IMR-90 (cell line): Measurements from ENCODE around the gene ALOXE3. TPM values are rescaled to one million over a fixed set of nuclear protein-coding genes. Genes with fewer than 3 reads are reported as not detected.

Experiments used
- ATAC-seq: fragments of 200-7000 bp; cut with Tn5 transposase; 2 replicates; pipeline ENCODE4 v1.9.1; 2020; ENCODE audit warnings: low read depth, mild to moderate bottlenecking, moderate library complexity
- BruUV-seq: library from RNA; stranded (reverse); fragments of 400-500 nt; replicated peaks from 2 replicates; lab custom pipeline; 2021; lab: Mats Ljungman, UMichigan
- CTCF ChIA-PET: fragments of 300-600 bp; formaldehyde crosslinking; extraction: SDS; loops from one replicate; lab custom pipeline; 2021; ENCODE audit warnings: antibody characterized with exemption; lab: Yijun Ruan, JAX
- POLR2A ChIA-PET: fragments of 300-600 bp; sonication (Branson Sonifier 250); formaldehyde crosslinking; loops from one replicate; lab custom pipeline; 2022; ENCODE audit warnings: antibody characterized with exemption; ENCODE audit not compliant: unreplicated experiment; lab: Charles Lee
- DNase-seq: peaks from one replicate; pipeline ENCODE4 v3.0.0; 2013
- H2AFZ ChIP-seq: replicated peaks from 2 replicates; pipeline ENCODE3; 2013; ENCODE audit warnings: low read length, mild to moderate bottlenecking; ENCODE audit not compliant: poor library complexity
- H2AK5ac ChIP-seq: 2 replicates; pipeline ENCODE4 v1.6.1; 2013; ENCODE audit warnings: low read depth, low read length, inconsistent platforms
- H2AK9ac ChIP-seq: replicated peaks from 2 replicates; pipeline ENCODE3; 2013; ENCODE audit warnings: mild to moderate bottlenecking, low read depth, low read length, moderate library complexity; ENCODE audit not compliant: poor library complexity
- H2BK120ac ChIP-seq: 2 replicates; pipeline ENCODE4 v1.6.1; 2013; ENCODE audit warnings: low read depth, low read length, inconsistent platforms
- H2BK15ac ChIP-seq: 3 replicates; pipeline ENCODE4 v1.6.1; 2013; ENCODE audit warnings: low read depth, low read length, inconsistent platforms
- H2BK20ac ChIP-seq: 2 replicates; pipeline ENCODE4 v1.6.1; 2013; ENCODE audit warnings: low read depth, mild to moderate bottlenecking, inconsistent platforms, low read length, moderate library complexity
- H2BK5ac ChIP-seq: 2 replicates; pipeline ENCODE4 v1.6.1; 2013; ENCODE audit warnings: mild to moderate bottlenecking, low read depth, low read length, inconsistent platforms; ENCODE audit not compliant: poor library complexity, severe bottlenecking
- H3K14ac ChIP-seq: replicated peaks from 2 replicates; pipeline ENCODE4 v1.6.1; 2013; ENCODE audit warnings: low read depth, low read length, inconsistent platforms
- H3K18ac ChIP-seq: 2 replicates; pipeline ENCODE4 v1.6.1; 2013; ENCODE audit warnings: low read depth, low read length, control low read depth
- H3K23ac ChIP-seq: 2 replicates; pipeline ENCODE4 v1.6.1; 2013; ENCODE audit warnings: low read depth, low read length, inconsistent platforms
- H3K27ac ChIP-seq: 2 replicates; pipeline ENCODE4 v1.5.1; 2013; ENCODE audit warnings: mild to moderate bottlenecking, control low read depth, low read length; ENCODE audit not compliant: insufficient read depth
- H3K27me3 ChIP-seq: 2 replicates; pipeline ENCODE4 v1.6.1; 2013; ENCODE audit warnings: low read length; ENCODE audit not compliant: control insufficient read depth, insufficient read depth
- H3K36me3 ChIP-seq: 2 replicates; pipeline ENCODE4 v1.6.1; 2013; ENCODE audit warnings: low read length, mixed read lengths; ENCODE audit not compliant: control insufficient read depth, insufficient read depth
- H3K4ac ChIP-seq: 2 replicates; pipeline ENCODE4 v1.6.1; 2013; ENCODE audit warnings: low read depth, low read length, inconsistent platforms
- H3K4me1 ChIP-seq: 2 replicates; pipeline ENCODE4 v1.6.1; 2013; ENCODE audit warnings: low read length, mixed read lengths; ENCODE audit not compliant: control insufficient read depth, insufficient read depth
- H3K4me2 ChIP-seq: 2 replicates; pipeline ENCODE4 v1.6.1; 2013; ENCODE audit warnings: low read depth, mild to moderate bottlenecking, control low read depth, low read length, moderate library complexity
- H3K4me3 ChIP-seq: 2 replicates; pipeline ENCODE4 v1.5.1; 2013; ENCODE audit warnings: low read depth, mild to moderate bottlenecking, control low read depth, low read length, moderate library complexity; ENCODE audit not compliant: insufficient read depth
- H3K56ac ChIP-seq: 2 replicates; pipeline ENCODE4 v1.6.1; 2013; ENCODE audit warnings: low read length, inconsistent platforms; ENCODE audit not compliant: insufficient read depth; ENCODE audit errors: extremely low read depth
- H3K79me1 ChIP-seq, 2 experiments: 2 replicates each; pipeline ENCODE4 v1.6.1; 2013; ENCODE audit warnings: low read length in 2 of 2, inconsistent platforms in 1 of 2, low read depth in 1 of 2
- H3K9ac ChIP-seq: 2 replicates; pipeline ENCODE4 v1.6.1; 2013; ENCODE audit warnings: low read depth, low read length, control low read depth
- H3K9me1 ChIP-seq: 2 replicates; pipeline ENCODE4 v1.6.1; 2013; ENCODE audit warnings: low read length, inconsistent platforms; ENCODE audit not compliant: insufficient read depth
- H3K9me3 ChIP-seq: 2 replicates; pipeline ENCODE4 v1.6.1; 2013; ENCODE audit warnings: low read length; ENCODE audit not compliant: control insufficient read depth, insufficient read depth
- H4K20me1 ChIP-seq: 2 replicates; pipeline ENCODE4 v1.6.1; 2013; ENCODE audit warnings: low read length, inconsistent platforms; ENCODE audit not compliant: insufficient read depth
- H4K5ac ChIP-seq: 2 replicates; pipeline ENCODE4 v1.6.1; 2013; ENCODE audit warnings: mild to moderate bottlenecking, low read depth, low read length, control low read depth
- H4K8ac ChIP-seq, 2 experiments: 2 replicates each; pipeline ENCODE4 v1.6.1; 2013; ENCODE audit warnings: low read depth in 2 of 2, low read length in 2 of 2, control low read depth in 1 of 2, inconsistent platforms in 1 of 2
- H4K91ac ChIP-seq: 2 replicates; pipeline ENCODE4 v1.6.1; 2013; ENCODE audit warnings: low read depth, low read length, inconsistent platforms; ENCODE audit not compliant: insufficient read depth
- BHLHE40 ChIP-seq: fragments of 150-350 bp; IDR thresholded peaks from 2 replicates; pipeline ENCODE4 v1.6.1; 2016; ENCODE audit warnings: mild to moderate bottlenecking, low read depth, low read length
- CEBPB ChIP-seq: IDR thresholded peaks from 2 replicates; pipeline ENCODE4 v1.6.1; 2012; ENCODE audit warnings: low read depth, low read length, improper control_type of control experiment
- CHD1 ChIP-seq: IDR thresholded peaks from 2 replicates; pipeline ENCODE4 v1.6.1; 2012; ENCODE audit warnings: low read depth, low read length, improper control_type of control experiment
- CTCF ChIP-seq: conservative IDR thresholded peaks from 2 replicates; pipeline ENCODE4 v1.5.1; 2012; ENCODE audit warnings: mild to moderate bottlenecking, low read depth, low read length, improper control_type of control experiment
- ELK1 ChIP-seq: fragments of 150-350 bp; IDR thresholded peaks from 2 replicates; pipeline ENCODE4 v1.6.1; 2016; ENCODE audit warnings: low read depth, mild to moderate bottlenecking, low read length, moderate library complexity, borderline replicate concordance
- FOS ChIP-seq: fragments of 150-350 bp; IDR thresholded peaks from 2 replicates; pipeline ENCODE4 v1.6.1; 2016; ENCODE audit warnings: low read depth, low read length
- MAFK ChIP-seq: IDR thresholded peaks from 2 replicates; pipeline ENCODE4 v1.6.1; 2012; ENCODE audit warnings: low read depth, low read length, improper control_type of control experiment
- MXI1 ChIP-seq: IDR thresholded peaks from 2 replicates; pipeline ENCODE4 v1.6.1; 2012; ENCODE audit warnings: low read depth, mild to moderate bottlenecking, low read length, moderate library complexity, borderline replicate concordance
- NFE2L2 ChIP-seq: fragments of 150-350 bp; IDR thresholded peaks from 2 replicates; pipeline ENCODE4 v1.6.1; 2016; ENCODE audit warnings: low read depth, mild to moderate bottlenecking, low read length
- POLR2A ChIP-seq: IDR thresholded peaks from 2 replicates; pipeline ENCODE4 v1.6.1; 2012; ENCODE audit warnings: mild to moderate bottlenecking, low read depth, low read length
- RAD21 ChIP-seq: IDR thresholded peaks from 2 replicates; pipeline ENCODE4 v1.6.1; 2012; ENCODE audit warnings: low read length, improper control_type of control experiment
- RCOR1 ChIP-seq: IDR thresholded peaks from 2 replicates; pipeline ENCODE4 v1.6.1; 2012; ENCODE audit warnings: mild to moderate bottlenecking, low read length, improper control_type of control experiment; ENCODE audit not compliant: insufficient replicate concordance
- RFX5 ChIP-seq: IDR thresholded peaks from 2 replicates; pipeline ENCODE4 v1.8.0; 2012; ENCODE audit warnings: low read depth, mild to moderate bottlenecking, low read length, moderate library complexity
- SMC3 ChIP-seq: fragments of 150-350 bp; IDR thresholded peaks from 2 replicates; pipeline ENCODE4 v1.6.1; 2016; ENCODE audit warnings: low read depth, mild to moderate bottlenecking, antibody characterized with exemption, low read length, moderate library complexity
- USF2 ChIP-seq: fragments of 150-350 bp; IDR thresholded peaks from 2 replicates; pipeline ENCODE4 v1.6.1; 2017; ENCODE audit warnings: mild to moderate bottlenecking, antibody characterized with exemption, low read length, low read depth
- WGBS, 2 experiments: methylation state at CpG; one replicate each; pipeline versions ENCODE4 v1.1.5 to v1.1.7; 2013; ENCODE audit warnings: missing lambda C conversion rate in 2 of 2; ENCODE audit not compliant: insufficient read length in 1 of 2; ENCODE audit errors: extremely low coverage in 2 of 2; 5-methylcytosine and 5-hydroxymethylcytosine counted together
- dilution Hi-C: fragments of 300-500 bp; cut with HindIII; formaldehyde crosslinking; loops from one replicate; pipeline ENCODE4 v1.14.3; 2018; ENCODE audit warnings: low sequenced_read_pairs; ENCODE audit not compliant: unreplicated experiment
- in situ Hi-C: fragments of 300-500 bp; cut with MboI; formaldehyde crosslinking; loops from 3 replicates; pipeline ENCODE4 v1.14.3; 2019; ENCODE audit warnings: low sequenced_read_pairs, inconsistent platforms, mixed read lengths
- intact Hi-C: fragments of 100-400 bp; cut with micrococcal nuclease; formaldehyde crosslinking; loops from 2 replicates; pipeline ENCODE4 v1.10.0; 2022
- polyA plus RNA-seq, 3 experiments: library from polyadenylated mRNA; depleted of rRNA; stranded (reverse); fragments of >200 nt; gene quantifications; 2 replicates each; pipeline ENCODE4 v1.2.3, GENCODE V29; 2012; ENCODE audit warnings: low replicate concordance in 1 of 3
- total RNA-seq: library from RNA; depleted of rRNA; stranded (reverse); fragments of >200 nt; gene quantifications from 2 replicates; pipeline ENCODE4 v1.2.3, GENCODE V29; 2012

The ALOXE3 gene
- total and polyA plus RNA-seq, 2 of the 4 experiments (the other 2 are of a cell fraction): under 0.01 to 0.26 TPM

- CTCF ChIA-PET: no interaction called here
Observed at GRCh38 chr17:8064561-8065019, 53.7 kb downstream of the ALOXE3 start.

More at GRCh38 chr17:8064561-8065019, 53.7 kb downstream of the ALOXE3 start:
- H4K91ac ChIP-seq: no peak overlapping the region
- H3K9me1 ChIP-seq: no peaks in the 10 kb centered on the region
- no peaks in the 10 kb centered on the region for H3K9me3 ChIP-seq
- no peak overlapping the region for H2BK15ac ChIP-seq
- intact Hi-C loops: loop anchor here (5.0 to 10.0 kb wide), 2 partner anchors 158 to 720 kb away; no protein-coding TSS in a partner anchor
- no peak overlapping the region for H2AK5ac ChIP-seq
- DNase-seq (no peak), ATAC-seq (no peak)
- H3K27ac ChIP-seq: no peak overlapping the region
- in situ Hi-C loops: no loop called here
- BruUV-seq: no TSS peak
- H3K27me3 ChIP-seq: peaks cover 80% of the 10 kb centered on the region
- no CpG with 5 or more reads among the region's 6 CpGs for WGBS, 2 experiments
- H3K56ac ChIP-seq: no peak overlapping the region
- dilution Hi-C loops: no loop called here
- H3K4me1 ChIP-seq: no peaks in the 10 kb centered on the region
- H3K9ac ChIP-seq: no peak overlapping the region
- no peaks in the 10 kb centered on the region for H3K79me1 ChIP-seq
- peaks cover 5% of the 10 kb centered on the region; the same call in 1 of the 2 replicates for H4K20me1 ChIP-seq
- H2BK5ac ChIP-seq: no peak overlapping the region
- H3K18ac ChIP-seq: no peak overlapping the region
- no peak overlapping the region for H2BK120ac ChIP-seq
- no peak for TF ChIP-seq POLR2A
- no peak for TF ChIP-seq RFX5
- TF ChIP-seq NFE2L2: no peak
- no peak for TF ChIP-seq MAFK
- TF ChIP-seq RAD21: no peak
- no peak for TF ChIP-seq RCOR1
- no peak for TF ChIP-seq USF2
- TF ChIP-seq CHD1: no peak
- no peak for TF ChIP-seq CEBPB
- no peak for TF ChIP-seq SMC3
- TF ChIP-seq CTCF: no peak
- TF ChIP-seq FOS: no peak
- no peak for TF ChIP-seq ELK1
- no peak for TF ChIP-seq MXI1
- no peak for TF ChIP-seq BHLHE40
- no peak overlapping the region for H3K14ac ChIP-seq
- no peak overlapping the region for H3K4me2 ChIP-seq
- no peak overlapping the region for H2AFZ ChIP-seq
- no peak overlapping the region for H4K8ac ChIP-seq
- no peak overlapping the region for H3K4me3 ChIP-seq
- H4K5ac ChIP-seq: no peak overlapping the region
- no peak overlapping the region for H3K23ac ChIP-seq
- no peak overlapping the region for H2AK9ac ChIP-seq
- H2BK20ac ChIP-seq: no peak overlapping the region
- no peak overlapping the region for H3K4ac ChIP-seq
- POLR2A ChIA-PET: no interaction called here
- no peaks in the 10 kb centered on the region for H3K36me3 ChIP-seq
